Fibroblast of lung (primary cell): Measurements from ENCODE around the gene HAO2. TPM values are rescaled to one million over a fixed set of nuclear protein-coding genes. Genes with fewer than 3 reads are reported as not detected.

Experiments used
- DNase-seq, 2 donors: peaks; one replicate each; pipeline versions ENCODE4 v3.0.0 to v3.0.0-alpha.2; 2010; ENCODE audit warnings: low read depth in 2 of 2
- H2AFZ ChIP-seq: 2 replicates; pipeline ENCODE4 v1.5.1; 2012; ENCODE audit warnings: low read length, control low read depth, inconsistent platforms
- H3K27ac ChIP-seq: 2 replicates; pipeline ENCODE4 v1.5.1; 2011; ENCODE audit warnings: low read length, control low read depth; ENCODE audit not compliant: insufficient read depth
- H3K27me3 ChIP-seq: 2 replicates; pipeline ENCODE4 v1.5.1; 2011; ENCODE audit warnings: mild to moderate bottlenecking, low read length; ENCODE audit not compliant: control insufficient read depth, insufficient read depth
- H3K36me3 ChIP-seq: 2 replicates; pipeline ENCODE4 v1.5.1; 2011; ENCODE audit warnings: low read length; ENCODE audit not compliant: control insufficient read depth, insufficient read depth
- H3K4me1 ChIP-seq: 2 replicates; pipeline ENCODE4 v1.5.1; 2011; ENCODE audit warnings: low read length; ENCODE audit not compliant: control insufficient read depth, insufficient read depth; ENCODE audit errors: extremely low read depth
- H3K4me2 ChIP-seq: 2 replicates; pipeline ENCODE4 v1.5.1; 2011; ENCODE audit warnings: low read length, control low read depth; ENCODE audit not compliant: insufficient read depth; ENCODE audit errors: extremely low read depth
- H3K4me3 ChIP-seq, 4 experiments: fragments of 200-600 bp in 1 of 4; sonication (generic) in 1 of 4; replicated peaks in 1 of 4; 2 replicates each; pipeline ENCODE4 v1.5.1; 2011 to 2016; ENCODE audit warnings: low read length in 4 of 4, low read depth in 3 of 4, mild to moderate bottlenecking in 3 of 4, control low read depth in 2 of 4, inconsistent platforms in 1 of 4, mixed read lengths in 1 of 4; ENCODE audit not compliant: insufficient read depth in 1 of 4; ENCODE audit errors: control extremely low read depth in 1 of 4
- H3K79me2 ChIP-seq: 2 replicates; pipeline ENCODE4 v1.5.1; 2012; ENCODE audit warnings: mild to moderate bottlenecking, low read length, inconsistent platforms; ENCODE audit not compliant: control insufficient read depth, insufficient read depth
- H3K9ac ChIP-seq: 2 replicates; pipeline ENCODE4 v1.5.1; 2011; ENCODE audit warnings: mild to moderate bottlenecking, low read length, control low read depth; ENCODE audit not compliant: insufficient read depth
- H3K9me3 ChIP-seq: 2 replicates; pipeline ENCODE4 v1.5.1; 2012; ENCODE audit warnings: low read depth, low read length; ENCODE audit not compliant: control insufficient read depth, insufficient read depth
- H4K20me1 ChIP-seq: 2 replicates; pipeline ENCODE4 v1.5.1; 2011; ENCODE audit warnings: low read length; ENCODE audit not compliant: control insufficient read depth, insufficient read depth; ENCODE audit errors: extremely low read depth
- CTCF ChIP-seq, 2 donors: IDR thresholded peaks in 1 of 2; conservative IDR thresholded peaks in 1 of 2; 1 replicate in 1 of 2; 2 replicates in 1 of 2; pipeline ENCODE4 v1.5.1; 2011 to 2012; ENCODE audit warnings: low read length in 2 of 2, control low read depth in 1 of 2, inconsistent platforms in 1 of 2, low read depth in 1 of 2, mild to moderate bottlenecking in 1 of 2
- EZH2 ChIP-seq: IDR thresholded peaks from 2 replicates; pipeline ENCODE4 v1.5.1; 2012; ENCODE audit warnings: low read length, control low read depth, mild to moderate bottlenecking; ENCODE audit errors: missing control alignments
- polyA plus RNA-seq, 2 donors: library from polyadenylated mRNA; depleted of rRNA in 1 of 2; stranded (reverse) in 1 of 2; unstranded in 1 of 2; fragments of >200 nt; gene quantifications; 2 replicates each; pipeline ENCODE4 v1.2.1, GENCODE V29; 2011 to 2012; ENCODE audit warnings: missing spikeins in 1 of 2
- total RNA-seq: library from RNA; depleted of rRNA; stranded (reverse); fragments of >200 nt; gene quantifications from 2 replicates; pipeline ENCODE4 v1.2.1, GENCODE V29; 2014

The HAO2 gene
- total and polyA plus RNA-seq, 2 donors (not counting 1 experiment from before 2014, with no cell fraction given), result not detected

- no peak for DNase-seq
- H3K36me3 ChIP-seq, result no peaks in the 10 kb centered on the region
- no peak overlapping the region for H3K4me2 ChIP-seq
- no peaks in the 10 kb centered on the region for H3K9me3 ChIP-seq
- H3K9ac ChIP-seq, result no peak overlapping the region
- H3K4me3 ChIP-seq, result no peak overlapping the region
- TF ChIP-seq EZH2 (no peak), CTCF (conservative IDR thresholded peaks at IDR 0.05 in 1 of 2, IDR thresholded peaks at IDR 0.05 in 1 of 2; ENCODE audit: low read depth in 1 of 2, low read length in 2 of 2) (no peak)
- H3K4me1 ChIP-seq, result no peaks in the 10 kb centered on the region
- no peak overlapping the region for H2AFZ ChIP-seq
- H4K20me1 ChIP-seq, result no peaks in the 10 kb centered on the region
- no peaks in the 10 kb centered on the region for H3K27me3 ChIP-seq
- no peaks in the 10 kb centered on the region for H3K79me2 ChIP-seq
- H3K27ac ChIP-seq, result no peak overlapping the region
These were observed 54.0 kb downstream of the HAO2 start for GRCh38 chr1:119422631-119423030.

- Histone ChIP-seq H3K27me3 (no peaks in the 10 kb centered on the region), H2AFZ (no peak overlapping the region), H4K20me1 (no peaks in the 10 kb centered on the region), H3K36me3 (no peaks in the 10 kb centered on the region), H3K4me1 (no peaks in the 10 kb centered on the region), H3K4me2 (no peak overlapping the region), H3K79me2 (no peaks in the 10 kb centered on the region), H3K9me3 (no peaks in the 10 kb centered on the region), H3K27ac (no peak overlapping the region), H3K4me3 (no peak overlapping the region), H3K9ac (no peak overlapping the region)
- no peak for DNase-seq
- no peak for TF ChIP-seq EZH2
- no peak for TF ChIP-seq CTCF (conservative IDR thresholded peaks at IDR 0.05 in 1 of 2, IDR thresholded peaks at IDR 0.05 in 1 of 2; ENCODE audit: low read depth in 1 of 2, low read length in 2 of 2)
These were observed 60.4 kb downstream of the HAO2 start for GRCh38 chr1:119428991-119429390.

- H4K20me1 ChIP-seq, result no peaks in the 10 kb centered on the region
- no peaks in the 10 kb centered on the region for H3K27me3 ChIP-seq
These were observed 61.1 kb downstream of the HAO2 start for GRCh38 chr1:119429687-119430086.

More at GRCh38 chr1:119429687-119430086, 61.1 kb downstream of the HAO2 start:
- H3K4me1 ChIP-seq, result no peaks in the 10 kb centered on the region
- no peaks in the 10 kb centered on the region for H3K36me3 ChIP-seq
- no peak overlapping the region for H3K9ac ChIP-seq
- no peak for DNase-seq
- H3K27ac ChIP-seq, result no peak overlapping the region
- H3K79me2 ChIP-seq, result no peaks in the 10 kb centered on the region
- H3K4me2 ChIP-seq, result no peak overlapping the region
- no peaks in the 10 kb centered on the region for H3K9me3 ChIP-seq
- no peak overlapping the region for H3K4me3 ChIP-seq
- H2AFZ ChIP-seq, result no peak overlapping the region
- no peak for TF ChIP-seq CTCF (conservative IDR thresholded peaks at IDR 0.05 in 1 of 2, IDR thresholded peaks at IDR 0.05 in 1 of 2; ENCODE audit: low read depth in 1 of 2, low read length in 2 of 2)
- no peak for TF ChIP-seq EZH2
